Hepatocyte (in vitro differentiated cells): ENCODE data around the gene GUCD1.

Experiments
- EZH2 ChIP-seq: fragments of 200-600 bp; sonication (generic); IDR thresholded peaks from 2 replicates; pipeline ENCODE4 v1.6.1; 2016; ENCODE audit warnings: antibody characterized with exemption, mild to moderate bottlenecking, borderline replicate concordance
- TF ChIP-seq, protein P1 (sequence below): fragments of 200-600 bp; sonication (generic); IDR thresholded peaks from 2 replicates; pipeline ENCODE4 v1.5.1; 2016; ENCODE audit warnings: antibody characterized with exemption, mild to moderate bottlenecking; ENCODE audit not compliant: poor library complexity

DNA sequence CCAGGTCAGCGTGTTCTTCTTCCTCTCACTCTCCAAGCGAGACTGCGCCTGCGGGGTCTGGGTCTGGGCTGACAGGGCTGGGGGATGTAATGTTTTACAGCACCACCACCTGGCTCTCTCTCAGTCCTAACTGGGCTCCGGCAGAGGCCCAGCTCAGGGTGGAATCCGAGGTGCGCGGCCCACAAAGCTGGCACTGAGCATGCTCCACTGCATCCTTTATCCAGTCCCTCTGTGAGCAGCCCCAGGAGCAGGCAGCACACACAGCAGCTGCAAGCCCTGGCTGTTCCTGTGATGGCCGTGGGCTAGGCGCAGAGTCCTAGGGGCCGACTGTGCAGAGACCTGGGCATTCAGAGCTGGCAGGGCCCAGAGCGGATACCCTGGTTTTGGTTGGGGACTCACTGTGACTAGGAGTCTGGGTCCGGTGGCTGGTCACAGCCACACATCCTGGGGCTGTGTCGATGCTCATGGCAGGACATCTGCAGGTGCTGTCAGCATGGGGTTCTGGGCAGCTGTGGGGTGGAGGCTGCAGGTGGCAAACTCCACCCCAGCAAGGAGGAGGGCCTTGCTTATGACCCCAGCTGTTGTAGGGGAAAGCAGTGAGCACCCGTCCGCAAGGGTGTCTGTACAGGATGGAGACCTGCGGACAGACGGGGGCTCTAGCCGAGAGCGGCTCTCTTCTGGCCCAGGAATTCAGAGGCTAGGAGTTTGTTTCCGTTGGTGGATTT is 34.0 kb upstream of the GUCD1 start:
- TF ChIP-seq, protein P1, sequence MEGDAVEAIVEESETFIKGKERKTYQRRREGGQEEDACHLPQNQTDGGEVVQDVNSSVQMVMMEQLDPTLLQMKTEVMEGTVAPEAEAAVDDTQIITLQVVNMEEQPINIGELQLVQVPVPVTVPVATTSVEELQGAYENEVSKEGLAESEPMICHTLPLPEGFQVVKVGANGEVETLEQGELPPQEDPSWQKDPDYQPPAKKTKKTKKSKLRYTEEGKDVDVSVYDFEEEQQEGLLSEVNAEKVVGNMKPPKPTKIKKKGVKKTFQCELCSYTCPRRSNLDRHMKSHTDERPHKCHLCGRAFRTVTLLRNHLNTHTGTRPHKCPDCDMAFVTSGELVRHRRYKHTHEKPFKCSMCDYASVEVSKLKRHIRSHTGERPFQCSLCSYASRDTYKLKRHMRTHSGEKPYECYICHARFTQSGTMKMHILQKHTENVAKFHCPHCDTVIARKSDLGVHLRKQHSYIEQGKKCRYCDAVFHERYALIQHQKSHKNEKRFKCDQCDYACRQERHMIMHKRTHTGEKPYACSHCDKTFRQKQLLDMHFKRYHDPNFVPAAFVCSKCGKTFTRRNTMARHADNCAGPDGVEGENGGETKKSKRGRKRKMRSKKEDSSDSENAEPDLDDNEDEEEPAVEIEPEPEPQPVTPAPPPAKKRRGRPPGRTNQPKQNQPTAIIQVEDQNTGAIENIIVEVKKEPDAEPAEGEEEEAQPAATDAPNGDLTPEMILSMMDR = no peak
- no peak for TF ChIP-seq EZH2
